Measurements from ENCODE around the gene MIS18A. TPM values are rescaled to one million over a fixed set of nuclear protein-coding genes. Genes with fewer than 3 reads are reported as not detected.

The MIS18A gene
- total and polyA plus RNA-seq, 10 of the 15 experiments (the other 5 are each of a cell fraction or from before 2014, with no cell fraction given), result 6.5 to 48.9 (median 24.8) TPM

GRCh38 chr21:32282992-32283391 is 4.1 kb upstream of the MIS18A start:
- Histone ChIP-seq H3K4me1 (ENCODE audit: control insufficient read depth, insufficient read depth, low read length) (peaks cover 5% of the 10 kb centered on the region; the same call in 1 of the 2 replicates), H3K27me3 (replicated peaks in 1 of 2; ENCODE audit: control insufficient read depth in 2 of 2, insufficient read depth in 2 of 2, low read length in 1 of 2) (no peaks in the 10 kb centered on the region), H2AFZ (ENCODE audit: control insufficient read depth, low read depth, low read length) (no peak overlapping the region), H3K79me2 (ENCODE audit: control insufficient read depth, insufficient read depth, low read length) (peaks cover 12% of the 10 kb centered on the region), H3K9ac (ENCODE audit: control insufficient read depth, insufficient read depth, low read length) (no peak overlapping the region), H4K20me1 (ENCODE audit: control insufficient read depth, insufficient read depth) (no peaks in the 10 kb centered on the region), H3K4me2 (ENCODE audit: control insufficient read depth, insufficient read depth) (no peak overlapping the region), H3K4me3 (no peak overlapping the region), H3K36me3 (ENCODE audit: control insufficient read depth in 2 of 2, insufficient read depth in 2 of 2, low read length in 1 of 2) (no peaks in the 10 kb centered on the region; a peak in 1 of 4 replicates), H3K27ac (ENCODE audit: control insufficient read depth, insufficient read depth) (no peak overlapping the region), H3K9me3 (replicated peaks; ENCODE audit: control insufficient read depth, insufficient read depth, low read length) (no peaks in the 10 kb centered on the region)
- BruUV-seq (replicated peaks), result no TSS peak
- WGBS (ENCODE audit: insufficient coverage, insufficient replicate concordance, low lambda C conversion rate, missing lambda C conversion rate), result 90% methylated on average over 6 of the region's 6 CpGs
- ChIA-PET RAD21 (ENCODE audit: unreplicated experiment) (no interaction called here), CTCF (no interaction called here), SMC1A (ENCODE audit: uncharacterized antibody, unreplicated experiment) (no interaction called here), POLR2A (no interaction called here)
- in situ Hi-C loops (cut with MboI), result no loop called here
- FAIRE-seq, result no peak
- ATAC-seq, result no peak
- intact Hi-C loops (cut with micrococcal nuclease; ENCODE audit: unreplicated experiment), result no loop called here
- TF ChIP-seq IRF3 (IDR thresholded peaks at IDR 0.05) (no peak), FOXM1 (IDR thresholded peaks at IDR 0.05; ENCODE audit: low read depth, low read length) (no peak), HDGF (IDR thresholded peaks at IDR 0.05) (no peak)
- DNase-seq (ENCODE audit: low read depth, low spot score), result no peak

DNA sequence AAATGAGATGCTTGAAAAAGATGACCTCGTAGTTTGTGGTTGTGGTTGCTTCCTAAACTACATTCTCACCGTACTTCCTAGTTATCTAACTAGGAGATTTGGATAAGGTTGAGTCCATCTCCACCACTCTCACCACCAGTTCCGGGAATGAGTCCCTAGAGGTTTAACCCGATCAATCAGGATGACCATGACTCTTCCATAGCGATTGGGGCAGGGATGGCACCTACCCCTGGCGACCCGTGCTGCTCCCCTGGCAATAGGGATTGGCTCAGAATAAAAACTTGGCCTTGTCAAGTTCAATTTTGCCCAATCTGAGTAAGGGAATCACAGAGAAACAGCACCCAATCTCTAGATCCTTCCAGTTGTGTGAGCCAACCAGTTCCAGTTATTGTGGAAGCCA is 2.7 kb upstream of the MIS18A start:
- ChIA-PET RAD21 (ENCODE audit: unreplicated experiment) (no interaction called here), CTCF (no interaction called here), POLR2A (no interaction called here), SMC1A (ENCODE audit: uncharacterized antibody, unreplicated experiment) (no interaction called here)
- in situ Hi-C loops (cut with MboI), result no loop called here
- 0 out of 2 replicates have a peak, but pooled peaks have one; percentile 17 for TF ChIP-seq RUNX3 (IDR thresholded peaks at IDR 0.05; ENCODE audit: low read length)
- TF ChIP-seq TCF3 (IDR thresholded peaks at IDR 0.05; ENCODE audit: borderline replicate concordance, insufficient read depth, low read depth, low read length), result no peak
- peaks cover 5% of the 10 kb centered on the region; the same call in 1 of the 2 replicates for H3K4me1 ChIP-seq (ENCODE audit: control insufficient read depth, insufficient read depth, low read length)
- no TSS peak for BruUV-seq (replicated peaks)
- DNase-seq (ENCODE audit: low read depth, low spot score) (no peak), ATAC-seq (no peak), FAIRE-seq (no peak)
- no peak overlapping the region for H3K9ac ChIP-seq (ENCODE audit: control insufficient read depth, insufficient read depth, low read length)
- WGBS (ENCODE audit: insufficient coverage, insufficient replicate concordance, low lambda C conversion rate, missing lambda C conversion rate), result 89% methylated on average over 7 of the region's 7 CpGs
- H3K79me2 ChIP-seq (ENCODE audit: control insufficient read depth, insufficient read depth, low read length), result peaks cover 14% of the 10 kb centered on the region
- no peak overlapping the region for H3K4me3 ChIP-seq
- H3K36me3 ChIP-seq (ENCODE audit: control insufficient read depth in 2 of 2, insufficient read depth in 2 of 2, low read length in 1 of 2), result no peaks in the 10 kb centered on the region; a peak in 1 of 4 replicates
- no peak overlapping the region for H3K27ac ChIP-seq (ENCODE audit: control insufficient read depth, insufficient read depth)
- H3K27me3 ChIP-seq (replicated peaks in 1 of 2; ENCODE audit: control insufficient read depth in 2 of 2, insufficient read depth in 2 of 2, low read length in 1 of 2), result no peaks in the 10 kb centered on the region
- intact Hi-C loops (cut with micrococcal nuclease; ENCODE audit: unreplicated experiment), result no loop called here
- H2AFZ ChIP-seq (ENCODE audit: control insufficient read depth, low read depth, low read length), result no peak overlapping the region
- no peak overlapping the region for H3K4me2 ChIP-seq (ENCODE audit: control insufficient read depth, insufficient read depth)
- no peaks in the 10 kb centered on the region for H4K20me1 ChIP-seq (ENCODE audit: control insufficient read depth, insufficient read depth)
- no peaks in the 10 kb centered on the region for H3K9me3 ChIP-seq (replicated peaks; ENCODE audit: control insufficient read depth, insufficient read depth, low read length)
